ENCODE data around the gene RBM33. TPM values are rescaled to one million over a fixed set of nuclear protein-coding genes. Genes with fewer than 3 reads are reported as not detected.

RBM33 gene
- total RNA-seq, 1 donor from 2014 or later, result 78.8 TPM

- intact Hi-C loops (cut with micrococcal nuclease), result loop anchor here (1.0 to 2.0 kb wide), 8 partner anchors 8 to 877 kb away; partner anchors contain the start of genes INSIG1 and RBM33
Observed at GRCh38 chr7:155763691-155764437, 119.4 kb downstream of the RBM33 start.

- intact Hi-C loops (cut with micrococcal nuclease), result loop anchor here (1.0 to 2.0 kb wide), 8 partner anchors 8 to 877 kb away; partner anchors contain the start of genes INSIG1 and RBM33
Observed at GRCh38 chr7:155764438-155764793, 120.0 kb downstream of the RBM33 start.

- intact Hi-C loops (cut with micrococcal nuclease), result loop anchor here (2.0 kb wide), 1 partner anchor 469 kb away; the partner anchor contains the start of gene INSIG1
Observed at GRCh38 chr7:155765458-155765857, 121.0 kb downstream of the RBM33 start.

GRCh38 chr7:155766386-155766785, 121.9 kb downstream of the RBM33 start:
- intact Hi-C loops (cut with micrococcal nuclease), result no loop called here

GRCh38 chr7:155766966-155767916, 122.8 kb downstream of the RBM33 start:
- intact Hi-C loops (cut with micrococcal nuclease), result no loop called here

- intact Hi-C loops (cut with micrococcal nuclease), result no loop called here
Observed at GRCh38 chr7:155769701-155770100, 125.2 kb downstream of the RBM33 start.

- intact Hi-C loops (cut with micrococcal nuclease), result no loop called here
Observed at GRCh38 chr7:155770241-155770640, 125.8 kb downstream of the RBM33 start.

- intact Hi-C loops (cut with micrococcal nuclease), result no loop called here
Observed at GRCh38 chr7:155773531-155773930, 129.1 kb downstream of the RBM33 start.

- intact Hi-C loops (cut with micrococcal nuclease), result no loop called here
Observed at GRCh38 chr7:155774947-155775346, 130.5 kb downstream of the RBM33 start.

GRCh38 chr7:155775691-155776090, 131.2 kb downstream of the RBM33 start:
- intact Hi-C loops (cut with micrococcal nuclease), result no loop called here

- intact Hi-C loops (cut with micrococcal nuclease), result no loop called here
Observed at GRCh38 chr7:155776606-155777005, 132.1 kb downstream of the RBM33 start.

- intact Hi-C loops (cut with micrococcal nuclease), result no loop called here
Observed at GRCh38 chr7:155778349-155778748, 133.9 kb downstream of the RBM33 start.

- intact Hi-C loops (cut with micrococcal nuclease), result no loop called here
Observed at GRCh38 chr7:155780884-155781283, 136.4 kb downstream of the RBM33 start.

GRCh38 chr7:155781433-155781832, 137.0 kb downstream of the RBM33 start:
- intact Hi-C loops (cut with micrococcal nuclease), result no loop called here

GRCh38 chr7:155782466-155782865, 138.0 kb downstream of the RBM33 start:
- intact Hi-C loops (cut with micrococcal nuclease), result no loop called here

- intact Hi-C loops (cut with micrococcal nuclease), result no loop called here
Observed at GRCh38 chr7:155785536-155785935, 141.1 kb downstream of the RBM33 start.

GRCh38 chr7:155786491-155786890, 142.0 kb downstream of the RBM33 start:
- intact Hi-C loops (cut with micrococcal nuclease), result no loop called here

- intact Hi-C loops (cut with micrococcal nuclease), result no loop called here
Observed at GRCh38 chr7:155787171-155787851, 142.8 kb downstream of the RBM33 start.

GRCh38 chr7:155788616-155789000, 144.1 kb downstream of the RBM33 start:
- intact Hi-C loops (cut with micrococcal nuclease), result no loop called here

- intact Hi-C loops (cut with micrococcal nuclease), result no loop called here
Observed at GRCh38 chr7:155789001-155789725, 144.7 kb downstream of the RBM33 start.

- intact Hi-C loops (cut with micrococcal nuclease), result loop anchor here (10.0 kb wide), 1 partner anchor 1484 kb away; no protein-coding TSS in a partner anchor
Observed at GRCh38 chr7:155790666-155791065, 146.2 kb downstream of the RBM33 start.
